ENCODE data around the gene RAPGEF5. TPM values are rescaled to one million over a fixed set of nuclear protein-coding genes. Genes with fewer than 3 reads are reported as not detected.

RAPGEF5 gene
- total RNA-seq, 1 donor = 1.1 TPM

DNA sequence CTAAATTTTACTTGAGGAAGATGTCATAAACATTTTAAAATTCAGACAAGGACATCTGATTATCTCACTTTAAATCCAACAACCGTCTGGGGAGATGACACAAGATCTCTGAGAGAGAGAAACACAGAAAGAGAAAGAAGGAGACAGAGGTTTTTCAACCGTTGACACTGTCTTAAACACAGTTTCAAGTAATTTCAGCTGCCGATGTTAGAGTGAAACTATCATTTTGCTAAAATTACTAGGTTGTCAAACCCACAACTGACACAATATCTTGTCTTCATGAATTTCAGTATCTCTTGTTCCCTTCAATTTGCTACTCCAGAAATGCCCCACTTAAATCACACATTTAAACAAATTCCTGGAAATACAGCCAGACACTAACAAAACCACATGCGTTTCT lies 174.8 kb downstream of the RAPGEF5 start:
- DNase-seq (ENCODE audit: insufficient read length, low spot score, missing footprints) = no peak
- TF ChIP-seq, protein P1, sequence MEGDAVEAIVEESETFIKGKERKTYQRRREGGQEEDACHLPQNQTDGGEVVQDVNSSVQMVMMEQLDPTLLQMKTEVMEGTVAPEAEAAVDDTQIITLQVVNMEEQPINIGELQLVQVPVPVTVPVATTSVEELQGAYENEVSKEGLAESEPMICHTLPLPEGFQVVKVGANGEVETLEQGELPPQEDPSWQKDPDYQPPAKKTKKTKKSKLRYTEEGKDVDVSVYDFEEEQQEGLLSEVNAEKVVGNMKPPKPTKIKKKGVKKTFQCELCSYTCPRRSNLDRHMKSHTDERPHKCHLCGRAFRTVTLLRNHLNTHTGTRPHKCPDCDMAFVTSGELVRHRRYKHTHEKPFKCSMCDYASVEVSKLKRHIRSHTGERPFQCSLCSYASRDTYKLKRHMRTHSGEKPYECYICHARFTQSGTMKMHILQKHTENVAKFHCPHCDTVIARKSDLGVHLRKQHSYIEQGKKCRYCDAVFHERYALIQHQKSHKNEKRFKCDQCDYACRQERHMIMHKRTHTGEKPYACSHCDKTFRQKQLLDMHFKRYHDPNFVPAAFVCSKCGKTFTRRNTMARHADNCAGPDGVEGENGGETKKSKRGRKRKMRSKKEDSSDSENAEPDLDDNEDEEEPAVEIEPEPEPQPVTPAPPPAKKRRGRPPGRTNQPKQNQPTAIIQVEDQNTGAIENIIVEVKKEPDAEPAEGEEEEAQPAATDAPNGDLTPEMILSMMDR (IDR thresholded peaks at IDR 0.05; ENCODE audit: extremely low read depth, low read depth, low read length) = no peak
- peak overlapping the region; percentile 30 for H3K4me3 ChIP-seq (ENCODE audit: insufficient read depth, low read length)
- no peaks in the 10 kb centered on the region for H3K79me2 ChIP-seq (ENCODE audit: insufficient read depth, low read length)
- peak overlapping the region; percentile 49 for H3K4me2 ChIP-seq (ENCODE audit: insufficient read depth, low read length)
- H3K27ac ChIP-seq (ENCODE audit: low read depth, low read length) = no peak overlapping the region
- H3K4me1 ChIP-seq (ENCODE audit: insufficient read depth, low read length) = no peaks in the 10 kb centered on the region
- H4K20me1 ChIP-seq (ENCODE audit: insufficient read depth, low read length) = no peaks in the 10 kb centered on the region
- no peaks in the 10 kb centered on the region for H3K27me3 ChIP-seq (ENCODE audit: insufficient read depth, low read length)
- H3K9me3 ChIP-seq (ENCODE audit: low read depth, low read length) = no peaks in the 10 kb centered on the region
- H2AFZ ChIP-seq (ENCODE audit: low read length) = peak overlapping the region; percentile 13
- no peaks in the 10 kb centered on the region for H3K36me3 ChIP-seq (ENCODE audit: insufficient read depth, low read length)

DNA sequence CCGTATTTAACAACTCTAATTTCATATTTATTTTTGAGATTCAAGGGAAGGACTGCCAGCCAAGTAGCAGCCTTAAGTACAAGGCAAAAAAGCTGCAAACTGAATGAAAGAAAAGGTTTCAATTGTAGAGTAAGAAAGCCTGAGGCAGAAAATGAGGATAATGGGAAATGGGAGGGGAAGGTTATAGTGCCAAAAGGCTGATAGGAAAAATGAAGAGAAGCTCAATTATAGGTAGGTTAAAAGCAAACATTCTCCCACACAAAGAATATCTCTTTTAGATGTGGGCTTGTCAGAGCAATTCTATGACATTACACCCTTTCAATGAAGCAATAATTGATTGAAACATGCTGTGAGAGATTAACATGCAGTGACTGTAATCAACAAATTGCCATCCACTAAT lies 175.3 kb downstream of the RAPGEF5 start:
- Histone ChIP-seq H4K20me1 (ENCODE audit: insufficient read depth, low read length) (no peaks in the 10 kb centered on the region), H3K27ac (ENCODE audit: low read depth, low read length) (no peak overlapping the region), H3K9me3 (ENCODE audit: low read depth, low read length) (no peaks in the 10 kb centered on the region), H3K4me2 (ENCODE audit: insufficient read depth, low read length) (peak overlapping the region; percentile 49), H3K4me3 (ENCODE audit: insufficient read depth, low read length) (no peak overlapping the region), H2AFZ (ENCODE audit: low read length) (peak overlapping the region; percentile 13), H3K4me1 (ENCODE audit: insufficient read depth, low read length) (no peaks in the 10 kb centered on the region), H3K27me3 (ENCODE audit: insufficient read depth, low read length) (no peaks in the 10 kb centered on the region), H3K79me2 (ENCODE audit: insufficient read depth, low read length) (no peaks in the 10 kb centered on the region), H3K36me3 (ENCODE audit: insufficient read depth, low read length) (no peaks in the 10 kb centered on the region)
- no peak for DNase-seq (ENCODE audit: insufficient read length, low spot score, missing footprints)
- TF ChIP-seq, protein P1 (IDR thresholded peaks at IDR 0.05; ENCODE audit: extremely low read depth, low read depth, low read length) = no peak

DNA sequence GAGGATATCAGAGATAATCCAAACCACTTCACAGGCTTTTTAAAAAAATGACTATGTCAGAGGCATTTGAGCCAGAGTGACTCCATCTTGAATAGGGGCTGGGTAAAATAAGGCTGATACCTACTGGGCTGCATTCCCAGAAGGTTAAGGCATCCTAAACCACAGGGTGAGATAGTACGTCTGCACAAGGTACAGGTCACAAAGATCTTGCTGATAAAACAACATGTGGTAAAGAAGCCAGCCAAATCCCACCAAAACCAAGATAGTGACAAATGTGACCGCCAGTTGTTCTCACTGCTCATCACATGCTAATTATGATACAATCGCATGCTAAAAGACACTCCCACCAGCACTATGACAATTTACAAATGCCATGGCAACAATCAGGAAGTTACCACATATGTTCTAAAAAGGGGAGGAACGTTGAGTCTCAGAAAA lies 177.5 kb downstream of the RAPGEF5 start:
- Histone ChIP-seq H2AFZ (ENCODE audit: low read length) (no peak overlapping the region), H4K20me1 (ENCODE audit: insufficient read depth, low read length) (no peaks in the 10 kb centered on the region), H3K27ac (ENCODE audit: low read depth, low read length) (no peak overlapping the region), H3K79me2 (ENCODE audit: insufficient read depth, low read length) (no peaks in the 10 kb centered on the region), H3K27me3 (ENCODE audit: insufficient read depth, low read length) (no peaks in the 10 kb centered on the region), H3K4me2 (ENCODE audit: insufficient read depth, low read length) (no peak overlapping the region), H3K9me3 (ENCODE audit: low read depth, low read length) (no peaks in the 10 kb centered on the region), H3K4me1 (ENCODE audit: insufficient read depth, low read length) (no peaks in the 10 kb centered on the region), H3K36me3 (ENCODE audit: insufficient read depth, low read length) (no peaks in the 10 kb centered on the region), H3K4me3 (ENCODE audit: insufficient read depth, low read length) (no peak overlapping the region)
- TF ChIP-seq, protein P1 (IDR thresholded peaks at IDR 0.05; ENCODE audit: extremely low read depth, low read depth, low read length) = no peak
- no peak for DNase-seq (ENCODE audit: insufficient read length, low spot score, missing footprints)

- no peak for DNase-seq (ENCODE audit: insufficient read length, low spot score, missing footprints)
- H3K9me3 ChIP-seq (ENCODE audit: low read depth, low read length) = no peaks in the 10 kb centered on the region
- no peaks in the 10 kb centered on the region for H3K79me2 ChIP-seq (ENCODE audit: insufficient read depth, low read length)
- H3K4me1 ChIP-seq (ENCODE audit: insufficient read depth, low read length) = no peaks in the 10 kb centered on the region
- H3K4me2 ChIP-seq (ENCODE audit: insufficient read depth, low read length) = no peak overlapping the region
- no peak overlapping the region for H3K27ac ChIP-seq (ENCODE audit: low read depth, low read length)
- no peaks in the 10 kb centered on the region for H4K20me1 ChIP-seq (ENCODE audit: insufficient read depth, low read length)
- no peaks in the 10 kb centered on the region for H3K36me3 ChIP-seq (ENCODE audit: insufficient read depth, low read length)
- H3K4me3 ChIP-seq (ENCODE audit: insufficient read depth, low read length) = no peak overlapping the region
- H3K27me3 ChIP-seq (ENCODE audit: insufficient read depth, low read length) = no peaks in the 10 kb centered on the region
- no peak overlapping the region for H2AFZ ChIP-seq (ENCODE audit: low read length)
- TF ChIP-seq, protein P1 (IDR thresholded peaks at IDR 0.05; ENCODE audit: extremely low read depth, low read depth, low read length) = no peak
Observed at GRCh38 chr7:22178735-22179134, 178.2 kb downstream of the RAPGEF5 start.

All from osteoblast (primary cell).